ENCODE measurements around the gene CAMTA1.

- TF ChIP-seq CTCF (IDR thresholded peaks at IDR 0.05; ENCODE audit: insufficient read depth, low read depth, low read length) = no peak
- no peak for TF ChIP-seq EZH2 (IDR thresholded peaks at IDR 0.05; ENCODE audit: insufficient read depth, low read length)
Measured at GRCh38 chr1:6871300-6871972, 86.2 kb downstream of the CAMTA1 start.

Data from astrocyte (in vitro differentiated cells and primary cell).